ENCODE measurements around the gene ELMOD2.
"Not testable (repeated sequence)": the region's sequence is repeated elsewhere in the genome, so short reads cannot be mapped to it uniquely, and the experiment has no call there.

ELMOD2 gene
- 17.1 reads per million, percentile 43 among the genes with 10 or more reads in this experiment for total RNA-seq

GRCh38 chr4:140523857-140524742 lies at the start of gene ELMOD2:
ELMOD2 (plus strand) TSS chr4:140524168; CDS start chr4:140525429, 1,261 bp downstream.
- peak; percentile 95 for DNase-seq

- DNase-seq, result no peak
Measured at GRCh38 chr4:140483445-140483844, 40.5 kb upstream of the ELMOD2 start.

GRCh38 chr4:140485939-140486338 lies 38.0 kb upstream of the ELMOD2 start:
- DNase-seq, result no peak

GRCh38 chr4:140497405-140497746 lies 26.6 kb upstream of the ELMOD2 start:
- DNase-seq, result no peak

GRCh38 chr4:140497747-140498636 lies 26.0 kb upstream of the ELMOD2 start, which contains the start of gene MGAT4D:
MGAT4D (minus strand) TSS chr4:140498293; CDS start chr4:140498222, 71 bp downstream.
- no peak for DNase-seq

GRCh38 chr4:140499391-140499790 lies 24.6 kb upstream of the ELMOD2 start:
- DNase-seq, result no peak

- DNase-seq, result no peak
Measured at GRCh38 chr4:140504261-140504660, 19.7 kb upstream of the ELMOD2 start.

GRCh38 chr4:140513765-140514164 lies 10.2 kb upstream of the ELMOD2 start:
- not testable (repeated sequence) for DNase-seq

GRCh38 chr4:140515423-140515822 lies 8.5 kb upstream of the ELMOD2 start:
- no peak for DNase-seq

GRCh38 chr4:140523370-140523856 lies 555 bp upstream of the ELMOD2 start:
- DNase-seq, result no peak

- no peak for DNase-seq
Measured at GRCh38 chr4:140529434-140529833, 5.5 kb downstream of the ELMOD2 start.

GRCh38 chr4:140533951-140534480 lies 10.0 kb downstream of the ELMOD2 start:
- DNase-seq, result no peak

GRCh38 chr4:140556372-140557085 lies 32.6 kb downstream of the ELMOD2 start:
- DNase-seq, result no peak

- DNase-seq, result no peak
Measured at GRCh38 chr4:140557831-140558435, 34.0 kb downstream of the ELMOD2 start.

- no peak for DNase-seq
Measured at GRCh38 chr4:140559696-140560095, 35.7 kb downstream of the ELMOD2 start.

- DNase-seq, result no peak
Measured at GRCh38 chr4:140568507-140569306, 44.7 kb downstream of the ELMOD2 start, which contains the start of gene UCP1. UCP1 (minus strand) TSS chr4:140568961; CDS start chr4:140568729, 232 bp downstream.

GRCh38 chr4:140569307-140569638 lies 45.3 kb downstream of the ELMOD2 start:
- DNase-seq, result no peak

- DNase-seq, result no peak
Measured at GRCh38 chr4:140571620-140572019, 47.7 kb downstream of the ELMOD2 start.

- DNase-seq, result no peak
Measured at GRCh38 chr4:140575489-140575888, 51.5 kb downstream of the ELMOD2 start.

GRCh38 chr4:140579278-140579677 lies 55.3 kb downstream of the ELMOD2 start:
- no peak for DNase-seq

GRCh38 chr4:140581078-140581477 lies 57.1 kb downstream of the ELMOD2 start:
- no peak for DNase-seq
